ENCODE measurements around the gene TBC1D22A.

DNA sequence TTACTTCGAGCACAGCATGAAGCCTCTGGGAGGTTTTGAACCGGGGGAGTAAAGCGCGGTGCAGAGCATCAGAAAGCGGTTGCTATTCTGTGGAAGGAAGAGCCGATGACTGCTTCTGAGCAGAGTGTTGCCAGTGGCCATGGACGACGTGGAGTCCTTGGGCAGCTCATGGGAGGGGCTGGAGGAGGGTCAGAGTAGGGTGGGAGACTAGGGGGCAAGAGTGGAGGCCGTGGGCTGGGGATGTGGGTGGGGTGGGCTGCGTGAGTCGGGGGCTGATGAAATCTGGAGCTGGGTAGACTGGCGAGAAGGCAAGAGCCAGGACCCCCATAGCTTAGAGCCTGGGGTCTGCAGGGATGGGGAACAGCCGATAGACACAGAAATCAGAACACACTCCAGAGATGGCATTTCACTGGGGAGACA lies 40.2 kb downstream of the TBC1D22A start:
- no peak for TF ChIP-seq SMC3 (conservative IDR thresholded peaks at IDR 0.05; ENCODE audit: poor library complexity)
- no peak for TF ChIP-seq EZH2 (IDR thresholded peaks at IDR 0.05; ENCODE audit: borderline replicate concordance, insufficient read depth, low read length, poor library complexity, severe bottlenecking)
- TF ChIP-seq, protein P1, sequence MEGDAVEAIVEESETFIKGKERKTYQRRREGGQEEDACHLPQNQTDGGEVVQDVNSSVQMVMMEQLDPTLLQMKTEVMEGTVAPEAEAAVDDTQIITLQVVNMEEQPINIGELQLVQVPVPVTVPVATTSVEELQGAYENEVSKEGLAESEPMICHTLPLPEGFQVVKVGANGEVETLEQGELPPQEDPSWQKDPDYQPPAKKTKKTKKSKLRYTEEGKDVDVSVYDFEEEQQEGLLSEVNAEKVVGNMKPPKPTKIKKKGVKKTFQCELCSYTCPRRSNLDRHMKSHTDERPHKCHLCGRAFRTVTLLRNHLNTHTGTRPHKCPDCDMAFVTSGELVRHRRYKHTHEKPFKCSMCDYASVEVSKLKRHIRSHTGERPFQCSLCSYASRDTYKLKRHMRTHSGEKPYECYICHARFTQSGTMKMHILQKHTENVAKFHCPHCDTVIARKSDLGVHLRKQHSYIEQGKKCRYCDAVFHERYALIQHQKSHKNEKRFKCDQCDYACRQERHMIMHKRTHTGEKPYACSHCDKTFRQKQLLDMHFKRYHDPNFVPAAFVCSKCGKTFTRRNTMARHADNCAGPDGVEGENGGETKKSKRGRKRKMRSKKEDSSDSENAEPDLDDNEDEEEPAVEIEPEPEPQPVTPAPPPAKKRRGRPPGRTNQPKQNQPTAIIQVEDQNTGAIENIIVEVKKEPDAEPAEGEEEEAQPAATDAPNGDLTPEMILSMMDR (IDR thresholded peaks at IDR 0.05; ENCODE audit: poor library complexity, severe bottlenecking), result no peak
- TF ChIP-seq, protein P2, sequence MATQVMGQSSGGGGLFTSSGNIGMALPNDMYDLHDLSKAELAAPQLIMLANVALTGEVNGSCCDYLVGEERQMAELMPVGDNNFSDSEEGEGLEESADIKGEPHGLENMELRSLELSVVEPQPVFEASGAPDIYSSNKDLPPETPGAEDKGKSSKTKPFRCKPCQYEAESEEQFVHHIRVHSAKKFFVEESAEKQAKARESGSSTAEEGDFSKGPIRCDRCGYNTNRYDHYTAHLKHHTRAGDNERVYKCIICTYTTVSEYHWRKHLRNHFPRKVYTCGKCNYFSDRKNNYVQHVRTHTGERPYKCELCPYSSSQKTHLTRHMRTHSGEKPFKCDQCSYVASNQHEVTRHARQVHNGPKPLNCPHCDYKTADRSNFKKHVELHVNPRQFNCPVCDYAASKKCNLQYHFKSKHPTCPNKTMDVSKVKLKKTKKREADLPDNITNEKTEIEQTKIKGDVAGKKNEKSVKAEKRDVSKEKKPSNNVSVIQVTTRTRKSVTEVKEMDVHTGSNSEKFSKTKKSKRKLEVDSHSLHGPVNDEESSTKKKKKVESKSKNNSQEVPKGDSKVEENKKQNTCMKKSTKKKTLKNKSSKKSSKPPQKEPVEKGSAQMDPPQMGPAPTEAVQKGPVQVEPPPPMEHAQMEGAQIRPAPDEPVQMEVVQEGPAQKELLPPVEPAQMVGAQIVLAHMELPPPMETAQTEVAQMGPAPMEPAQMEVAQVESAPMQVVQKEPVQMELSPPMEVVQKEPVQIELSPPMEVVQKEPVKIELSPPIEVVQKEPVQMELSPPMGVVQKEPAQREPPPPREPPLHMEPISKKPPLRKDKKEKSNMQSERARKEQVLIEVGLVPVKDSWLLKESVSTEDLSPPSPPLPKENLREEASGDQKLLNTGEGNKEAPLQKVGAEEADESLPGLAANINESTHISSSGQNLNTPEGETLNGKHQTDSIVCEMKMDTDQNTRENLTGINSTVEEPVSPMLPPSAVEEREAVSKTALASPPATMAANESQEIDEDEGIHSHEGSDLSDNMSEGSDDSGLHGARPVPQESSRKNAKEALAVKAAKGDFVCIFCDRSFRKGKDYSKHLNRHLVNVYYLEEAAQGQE (IDR thresholded peaks at IDR 0.05; ENCODE audit: borderline replicate concordance), result no peak
